HG03558 (cell line): ENCODE data around the gene SDK1.

Experiments
- ATAC-seq: cut with Tn5 transposase; IDR thresholded peaks from one replicate; pipeline ENCODE4 v1.9.1; 2021; ENCODE audit warnings: moderate number of reproducible peaks; ENCODE audit not compliant: unreplicated experiment; ENCODE audit errors: extremely low read depth

Gene SDK1

GRCh38 chr7:4195660-4196059 lies 894.6 kb downstream of the SDK1 start:
- ATAC-seq: no peak

- ATAC-seq: no peak
Measured at GRCh38 chr7:4196121-4196819, 895.2 kb downstream of the SDK1 start.

- ATAC-seq: no peak
Measured at GRCh38 chr7:4198301-4198700, 897.2 kb downstream of the SDK1 start.

GRCh38 chr7:4200546-4201094 lies 899.6 kb downstream of the SDK1 start:
- ATAC-seq: no peak

- ATAC-seq: no peak
Measured at GRCh38 chr7:4201566-4201965, 900.5 kb downstream of the SDK1 start.

DNA sequence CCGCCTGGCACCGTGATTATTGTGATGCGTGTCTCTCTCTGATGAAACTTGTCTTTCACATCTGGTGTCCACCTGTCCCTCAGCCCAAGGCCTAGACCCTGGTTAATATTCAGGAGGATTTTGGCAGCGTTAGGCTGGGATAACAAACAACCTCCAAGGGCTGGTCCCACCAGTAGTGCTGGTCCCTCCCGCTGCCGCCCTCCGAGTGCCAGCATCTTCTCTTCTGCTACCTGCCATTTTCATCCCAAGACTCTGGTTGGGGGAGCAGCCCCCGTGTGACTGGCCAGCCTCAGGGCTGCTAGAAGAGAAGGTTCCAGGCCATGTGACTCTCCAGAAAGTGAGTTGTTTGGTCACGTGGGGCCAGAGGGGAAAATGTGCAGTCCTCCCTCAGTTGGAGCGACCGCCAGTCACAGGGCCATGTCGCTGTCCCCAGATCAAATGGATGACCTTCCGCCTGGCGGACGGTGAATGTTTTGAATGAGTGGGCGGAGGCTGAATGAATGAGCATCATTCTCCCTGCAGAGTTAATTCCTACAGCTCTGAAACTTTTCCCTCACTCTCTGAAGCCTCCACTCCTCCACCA lies 901.2 kb downstream of the SDK1 start:
- no peak for ATAC-seq

DNA sequence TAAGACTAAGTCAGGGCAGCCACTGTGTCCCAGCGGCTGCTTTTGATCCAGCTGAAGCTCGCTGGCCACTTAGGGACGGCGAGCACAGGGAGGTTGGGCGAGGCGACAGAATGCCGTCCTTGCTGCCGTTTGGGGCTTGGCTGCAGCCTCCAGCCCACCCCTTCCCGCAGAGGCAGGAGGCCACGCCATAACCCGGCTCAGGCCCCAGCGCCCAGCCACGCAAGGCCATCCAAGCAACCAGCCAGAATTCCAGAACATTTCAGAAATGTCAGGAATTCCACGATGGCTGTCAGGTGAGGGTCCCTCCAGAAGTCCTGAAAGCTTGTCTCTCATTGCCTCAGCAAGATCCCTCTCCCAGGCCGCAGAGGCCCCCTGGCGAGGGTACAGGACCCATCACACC lies 901.9 kb downstream of the SDK1 start:
- ATAC-seq: no peak

DNA sequence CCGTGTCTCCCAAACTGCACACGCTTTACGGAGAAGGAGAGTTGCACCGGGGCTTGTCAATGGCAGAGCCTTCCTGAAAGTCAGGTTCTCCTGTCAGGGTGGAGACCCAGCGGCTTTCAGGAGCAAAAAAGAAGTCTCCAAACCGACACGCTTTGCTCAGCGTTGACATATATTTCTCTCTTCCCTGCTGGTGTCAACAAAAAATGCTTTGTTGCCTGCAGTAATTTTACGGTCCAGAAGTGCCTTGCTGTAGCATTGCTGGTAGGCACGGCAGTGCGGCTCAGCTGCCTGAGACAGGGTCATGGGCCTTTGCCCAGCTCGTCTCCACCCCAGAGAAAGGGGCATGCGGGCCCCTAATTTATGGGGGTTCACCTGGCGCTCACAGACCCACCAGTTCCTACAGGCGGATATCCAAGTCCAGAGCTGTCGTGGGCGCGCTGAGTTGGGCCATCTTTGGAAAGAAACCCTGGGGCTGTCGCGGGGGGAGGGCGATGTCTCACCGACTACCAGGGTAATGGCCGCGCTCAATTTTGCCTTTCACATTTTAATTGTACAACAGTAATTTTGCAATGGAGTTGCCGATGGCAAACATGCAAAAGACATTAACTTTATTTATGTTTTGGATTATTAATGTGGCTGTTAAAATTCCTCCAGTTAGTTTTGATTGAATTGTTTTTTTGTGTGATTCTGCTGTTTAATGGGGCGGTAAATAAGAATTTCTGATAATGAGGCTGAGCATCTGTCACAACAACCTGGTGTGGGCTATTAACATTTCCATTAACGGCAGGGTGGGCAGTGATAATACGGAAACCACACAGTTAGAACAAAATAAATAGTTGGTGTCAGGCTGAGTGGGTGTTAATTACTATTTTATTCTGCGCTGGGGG lies 902.8 kb downstream of the SDK1 start:
- ATAC-seq: no peak

- ATAC-seq: no peak
Measured at GRCh38 chr7:4204513-4205165, 903.6 kb downstream of the SDK1 start.

- no peak for ATAC-seq
Measured at GRCh38 chr7:4205828-4206227, 904.8 kb downstream of the SDK1 start.

DNA sequence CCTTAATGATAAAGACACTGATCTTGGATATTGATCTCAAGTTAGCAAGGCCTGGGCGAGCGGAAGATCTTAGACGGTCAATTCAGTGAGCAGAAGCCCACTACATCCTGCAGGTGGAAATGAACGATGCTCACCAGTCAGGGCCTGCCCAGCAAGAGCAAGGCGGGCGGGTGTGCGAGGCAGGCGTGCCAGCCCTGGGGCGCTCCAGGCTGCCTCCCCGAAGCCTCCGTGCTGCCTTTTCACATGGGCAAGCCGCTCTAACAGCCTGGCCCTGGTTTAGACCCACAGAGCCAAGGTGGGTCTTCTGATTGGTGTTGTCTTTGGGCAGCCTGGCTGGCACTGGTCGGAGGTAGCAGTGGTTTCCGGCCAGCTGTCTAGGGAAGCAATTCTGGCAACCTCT lies 906.0 kb downstream of the SDK1 start:
- no peak for ATAC-seq

DNA sequence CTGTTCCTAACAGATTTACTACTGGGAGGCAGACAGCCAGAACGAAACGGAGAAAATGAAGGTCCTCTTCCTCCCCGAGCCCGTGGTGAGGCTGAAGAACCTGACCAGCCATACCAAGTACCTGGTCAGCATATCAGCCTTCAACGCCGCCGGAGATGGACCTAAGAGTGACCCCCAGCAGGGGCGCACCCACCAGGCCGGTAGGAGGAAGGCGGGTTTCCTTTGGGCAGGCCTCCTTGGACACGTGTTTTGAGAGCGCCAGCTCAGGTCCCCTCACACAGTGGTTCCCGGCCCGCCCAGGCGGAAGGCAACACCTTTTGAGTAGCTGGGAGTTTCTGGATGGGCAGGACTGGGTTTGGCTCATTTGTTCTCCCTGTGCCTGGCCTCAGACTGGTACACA lies 907.0 kb downstream of the SDK1 start:
- no peak for ATAC-seq

DNA sequence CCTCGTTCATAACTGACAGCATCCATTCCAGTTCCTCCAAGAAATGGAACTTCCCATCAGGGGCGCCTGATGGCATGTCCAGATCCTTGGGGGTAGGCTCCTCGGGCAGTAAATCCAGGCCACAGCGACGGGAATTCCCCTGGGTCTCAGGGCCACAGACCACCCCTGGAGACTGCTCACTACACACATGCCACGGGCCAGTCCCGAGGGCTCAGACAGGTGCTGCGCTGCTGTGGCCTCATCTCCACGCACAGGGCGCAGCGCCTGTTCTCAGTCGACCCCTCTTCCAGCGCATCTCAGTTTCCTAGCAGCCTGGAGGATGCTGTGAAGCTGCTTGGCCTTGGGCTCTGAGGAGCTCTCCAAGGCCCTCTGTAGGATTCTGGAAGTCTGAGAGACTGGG lies 907.5 kb downstream of the SDK1 start:
- no peak for ATAC-seq

GRCh38 chr7:4209126-4209525 lies 908.1 kb downstream of the SDK1 start:
- ATAC-seq: no peak

GRCh38 chr7:4209966-4210365 lies 908.9 kb downstream of the SDK1 start:
- no peak for ATAC-seq

GRCh38 chr7:4210821-4211220 lies 909.8 kb downstream of the SDK1 start:
- ATAC-seq: no peak

GRCh38 chr7:4211261-4211660 lies 910.2 kb downstream of the SDK1 start:
- no peak for ATAC-seq

DNA sequence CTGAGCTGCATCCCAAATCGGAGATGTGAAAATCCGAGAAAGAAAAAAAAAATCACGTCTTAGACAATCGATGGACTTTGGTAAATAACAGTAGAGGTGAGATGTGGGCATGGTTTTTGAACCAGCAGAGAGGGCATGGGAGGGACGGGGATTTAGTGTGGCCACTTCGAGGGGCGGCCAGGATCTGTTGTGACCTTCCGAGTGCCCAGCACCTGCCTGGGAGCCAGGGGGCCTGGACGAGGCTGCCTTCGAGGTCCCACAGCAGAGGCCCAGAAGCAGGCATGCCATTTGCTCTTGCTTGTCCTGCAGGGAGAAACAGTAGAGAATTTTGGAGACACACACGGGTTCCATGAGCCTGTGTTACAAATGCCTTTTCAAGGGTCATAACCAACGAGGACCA lies 911.3 kb downstream of the SDK1 start:
- no peak for ATAC-seq

DNA sequence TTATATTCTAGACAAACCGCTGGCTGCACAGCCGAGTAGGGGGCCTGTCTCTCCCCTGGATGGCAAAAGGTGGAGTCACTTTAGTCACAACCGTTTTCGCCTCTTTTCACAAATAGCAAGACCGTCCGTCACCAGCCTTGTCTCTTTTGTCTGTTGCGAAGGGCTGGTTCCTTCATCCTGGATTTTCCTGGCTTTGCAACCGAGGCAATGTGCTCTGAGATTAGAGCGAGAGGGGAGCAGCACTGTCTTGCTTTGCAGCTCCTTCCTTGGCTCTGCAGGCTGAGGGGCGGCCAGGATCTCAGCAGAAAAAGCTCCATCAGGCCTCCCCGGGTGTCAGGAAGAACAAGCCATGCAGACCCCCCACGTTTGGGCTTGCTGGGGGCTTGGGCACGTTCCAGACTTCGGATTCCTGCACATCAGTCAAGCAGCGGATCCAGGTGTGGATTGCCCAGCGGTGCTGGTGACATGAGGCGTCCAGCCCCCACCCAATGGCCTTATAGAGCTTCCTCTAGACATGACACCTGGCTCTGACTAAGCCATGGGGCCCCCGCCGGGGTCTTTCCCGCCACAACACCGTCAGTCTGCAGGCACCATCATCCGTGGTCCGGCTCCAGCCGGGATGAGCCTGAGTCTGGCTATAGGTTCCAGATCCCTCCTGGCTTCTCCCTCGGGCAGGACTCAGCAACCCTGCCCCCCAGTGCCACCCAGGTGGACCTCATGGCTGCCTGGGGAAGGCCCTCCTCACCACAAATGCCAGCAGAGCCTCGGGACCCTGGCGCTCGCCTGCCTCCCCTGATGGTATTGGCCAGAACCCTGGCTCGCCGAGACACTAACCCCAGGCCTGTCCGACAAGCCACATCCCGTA lies 913.5 kb downstream of the SDK1 start:
- ATAC-seq: no peak
